DOHH2 (cell line): ENCODE data around the gene CLK1.

ENCODE experiments used
- CTCF ChIP-seq: fragments of 200-600 bp; sonication (generic); IDR thresholded peaks from one replicate; pipeline ENCODE4 v1.5.1; 2014; ENCODE audit warnings: antibody characterized with exemption, mild to moderate bottlenecking, low read depth, low read length; ENCODE audit not compliant: poor library complexity, severe bottlenecking
- EZH2phosphoT487 ChIP-seq: fragments of 200-600 bp; sonication (generic); IDR thresholded peaks from 2 replicates; pipeline ENCODE4 v1.6.1; 2017; ENCODE audit warnings: borderline replicate concordance, mild to moderate bottlenecking, antibody characterized with exemption, low read length, moderate library complexity, mixed read lengths

GRCh38 chr2:200901459-200902072 is 37.1 kb upstream of the CLK1 start:
- TF ChIP-seq CTCF (peak; percentile 77), EZH2phosphoT487 (no peak)
